ENCODE results near the gene NALCN. TPM values are rescaled to one million over a fixed set of nuclear protein-coding genes. Genes with fewer than 3 reads are reported as not detected.

The NALCN gene
- total RNA-seq, 6 experiments from 2014 or later = 4.0 to 6.1 (median 5.0) TPM

- H3K9me3 Mint-ChIP-seq = no peaks in the 10 kb centered on the region
- H3K4me1 Mint-ChIP-seq (ENCODE audit: low read depth) = peaks cover 30% of the 10 kb centered on the region
- H3K27me3 Mint-ChIP-seq (ENCODE audit: insufficient read depth) = no peaks in the 10 kb centered on the region; the same call in 1 of the 2 replicates
- H3K36me3 Mint-ChIP-seq (ENCODE audit: low read depth) = no peaks in the 10 kb centered on the region
- no peak for DNase-seq
- no peak overlapping the region for H3K27ac Mint-ChIP-seq
- TF ChIP-seq CTCF (IDR thresholded peaks at IDR 0.05) = no peak
- no peak overlapping the region for H3K4me3 Mint-ChIP-seq
Observed at GRCh38 chr13:101140936-101141335, 275.4 kb downstream of the NALCN start.

GRCh38 chr13:101140087-101140770 is 276.1 kb downstream of the NALCN start:
- H3K4me1 Mint-ChIP-seq (ENCODE audit: low read depth) = peaks cover 23% of the 10 kb centered on the region
- H3K36me3 Mint-ChIP-seq (ENCODE audit: low read depth) = no peaks in the 10 kb centered on the region
- H3K27me3 Mint-ChIP-seq (ENCODE audit: insufficient read depth) = peaks cover 3% of the 10 kb centered on the region
- DNase-seq = no peak
- no peak overlapping the region for H3K4me3 Mint-ChIP-seq
- H3K9me3 Mint-ChIP-seq = no peaks in the 10 kb centered on the region
- no peak overlapping the region for H3K27ac Mint-ChIP-seq
- TF ChIP-seq CTCF (IDR thresholded peaks at IDR 0.05) = no peak

- Mint-ChIP-seq H3K4me1 (ENCODE audit: low read depth) (peaks cover 19% of the 10 kb centered on the region), H3K36me3 (ENCODE audit: low read depth) (no peaks in the 10 kb centered on the region), H3K9me3 (no peaks in the 10 kb centered on the region), H3K4me3 (no peak overlapping the region), H3K27ac (no peak overlapping the region), H3K27me3 (ENCODE audit: insufficient read depth) (peaks cover 5% of the 10 kb centered on the region)
- peak; percentile 17 for DNase-seq
- no peak for TF ChIP-seq CTCF (IDR thresholded peaks at IDR 0.05)
Observed at GRCh38 chr13:101139081-101139480, 277.2 kb downstream of the NALCN start.

- Mint-ChIP-seq H3K4me3 (no peak overlapping the region; the same call in 1 of the 2 replicates), H3K9me3 (no peaks in the 10 kb centered on the region), H3K36me3 (ENCODE audit: low read depth) (no peaks in the 10 kb centered on the region), H3K27me3 (ENCODE audit: insufficient read depth) (peaks cover 22% of the 10 kb centered on the region), H3K4me1 (ENCODE audit: low read depth) (peaks cover 6% of the 10 kb centered on the region; the same call in 1 of the 2 replicates), H3K27ac (no peak overlapping the region)
- peak; percentile 37 for DNase-seq
- TF ChIP-seq CTCF (IDR thresholded peaks at IDR 0.05) = peak; percentile 87
Observed at GRCh38 chr13:101127741-101128353, 288.5 kb downstream of the NALCN start.

GRCh38 chr13:101123028-101123427 is 293.3 kb downstream of the NALCN start:
- DNase-seq = no peak
- no peaks in the 10 kb centered on the region for H3K36me3 Mint-ChIP-seq (ENCODE audit: low read depth)
- peaks cover 5% of the 10 kb centered on the region; the same call in 1 of the 2 replicates for H3K4me1 Mint-ChIP-seq (ENCODE audit: low read depth)
- no peak overlapping the region for H3K27ac Mint-ChIP-seq
- H3K27me3 Mint-ChIP-seq (ENCODE audit: insufficient read depth) = peaks cover 14% of the 10 kb centered on the region
- no peak for TF ChIP-seq CTCF (IDR thresholded peaks at IDR 0.05)
- H3K4me3 Mint-ChIP-seq = no peak overlapping the region
- no peaks in the 10 kb centered on the region for H3K9me3 Mint-ChIP-seq
